Ishikawa (cell line): ENCODE measurements around the gene STARD10.

ENCODE experiments used
- CEBPB ChIP-seq: IDR thresholded peaks from 2 replicates; pipeline ENCODE4 v1.6.1; 2012
- EP300 ChIP-seq: IDR thresholded peaks from 2 replicates; pipeline ENCODE4 v1.6.1; 2012; ENCODE audit warnings: borderline replicate concordance
- FOXM1 ChIP-seq: IDR thresholded peaks from 2 replicates; pipeline ENCODE4 v1.6.1; 2012; ENCODE audit warnings: low read depth, borderline replicate concordance
- YY1 ChIP-seq: IDR thresholded peaks from 2 replicates; pipeline ENCODE4 v1.6.1; 2012; ENCODE audit warnings: low read depth
- TF ChIP-seq, protein P1 (sequence below): IDR thresholded peaks from 2 replicates; pipeline ENCODE4 v1.6.1; 2012

DNA sequence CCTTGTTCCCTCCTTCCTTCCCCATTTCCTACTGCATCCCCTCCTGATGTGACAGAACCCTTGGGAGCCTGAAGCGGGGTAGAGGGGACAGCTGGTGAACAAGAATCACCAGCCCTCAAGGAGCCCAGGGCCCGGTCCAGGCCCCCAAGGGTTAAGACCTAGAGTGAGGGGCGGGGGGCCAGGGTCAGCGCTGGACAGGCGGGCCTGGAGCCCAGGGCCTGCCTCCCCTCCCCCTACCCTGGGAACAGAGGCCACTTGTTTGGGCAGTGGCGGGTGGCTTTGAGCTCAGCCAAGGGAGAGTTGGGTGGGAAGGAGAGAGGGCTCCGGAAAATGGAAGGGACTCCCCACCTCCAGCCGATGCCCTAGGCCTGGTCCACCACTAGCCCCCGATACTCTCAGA lies 43.8 kb downstream of the STARD10 start:
- TF ChIP-seq, protein P1, sequence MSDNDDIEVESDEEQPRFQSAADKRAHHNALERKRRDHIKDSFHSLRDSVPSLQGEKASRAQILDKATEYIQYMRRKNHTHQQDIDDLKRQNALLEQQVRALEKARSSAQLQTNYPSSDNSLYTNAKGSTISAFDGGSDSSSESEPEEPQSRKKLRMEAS = no peak
- TF ChIP-seq YY1 (no peak), EP300 (no peak), FOXM1 (no peak), CEBPB (no peak)
